ENCODE data around the gene ARHGAP42. TPM values are rescaled to one million over a fixed set of nuclear protein-coding genes. Genes with fewer than 3 reads are reported as not detected.
"Not testable (repeated sequence)": the region's sequence is repeated elsewhere in the genome, so short reads cannot be mapped to it uniquely, and the experiment has no call there.

The ARHGAP42 gene
- total RNA-seq, 1 donor from 2014 or later: 12.0 TPM

DNA sequence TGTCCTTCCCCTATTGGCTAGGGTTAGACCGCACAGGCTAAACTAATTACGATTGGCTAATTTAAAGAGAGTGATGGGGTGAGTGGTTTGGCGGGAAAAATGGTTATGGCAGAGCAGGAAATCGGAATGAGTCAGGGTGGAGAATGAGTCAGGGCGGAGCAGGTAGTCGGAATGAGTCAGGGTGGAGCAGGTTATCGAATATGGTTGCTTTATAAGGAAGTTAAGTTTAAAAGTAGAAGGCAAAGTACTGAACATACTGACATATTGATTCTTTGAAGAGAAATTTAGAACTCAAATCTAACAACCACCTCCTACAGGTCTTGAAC is 63.4 kb downstream of the ARHGAP42 start:
- DNase-seq (ENCODE audit: low spot score); intact Hi-C loops (cut with DNase I): not testable (repeated sequence)

DNA sequence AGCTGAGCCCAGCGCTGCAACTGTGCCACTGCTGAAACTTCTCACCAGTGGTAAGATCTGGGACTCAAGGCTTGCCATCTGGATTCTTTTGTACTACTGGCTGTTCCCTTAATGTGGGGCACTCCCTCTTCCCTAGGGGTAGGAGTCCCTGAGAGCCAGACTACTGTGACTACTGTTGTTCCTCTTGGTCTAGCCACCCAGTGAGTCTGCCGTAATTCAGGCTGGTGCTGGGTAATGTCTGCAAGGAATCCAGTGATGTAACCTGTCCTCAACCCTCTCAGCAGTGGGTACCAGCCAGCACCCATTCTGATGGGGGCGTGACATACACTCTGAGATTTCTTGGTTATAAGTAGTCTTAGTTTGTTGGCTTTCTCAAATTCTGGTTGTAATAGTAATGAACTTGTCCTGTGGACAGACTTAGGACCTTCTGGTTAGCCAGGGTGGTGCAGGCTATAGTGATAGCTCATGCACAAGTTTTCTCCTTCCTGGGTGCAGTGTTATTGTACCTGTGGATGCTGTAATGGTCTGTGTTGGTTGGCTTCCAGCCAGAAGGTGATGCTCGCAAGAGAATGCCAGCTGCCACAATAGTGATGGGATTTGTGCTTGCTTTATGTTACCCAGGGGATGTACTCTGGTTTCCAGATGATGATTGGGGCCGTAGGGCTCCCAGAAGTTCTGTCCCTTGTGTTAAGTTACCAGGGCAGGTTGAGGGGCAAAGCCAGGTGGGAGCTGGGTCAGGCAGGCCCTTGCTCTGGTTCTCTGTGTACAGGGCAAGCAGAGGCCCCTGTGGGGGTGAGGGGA is 65.5 kb downstream of the ARHGAP42 start:
- no peak for DNase-seq (ENCODE audit: low spot score)
- intact Hi-C loops (cut with DNase I): no loop called here

DNA sequence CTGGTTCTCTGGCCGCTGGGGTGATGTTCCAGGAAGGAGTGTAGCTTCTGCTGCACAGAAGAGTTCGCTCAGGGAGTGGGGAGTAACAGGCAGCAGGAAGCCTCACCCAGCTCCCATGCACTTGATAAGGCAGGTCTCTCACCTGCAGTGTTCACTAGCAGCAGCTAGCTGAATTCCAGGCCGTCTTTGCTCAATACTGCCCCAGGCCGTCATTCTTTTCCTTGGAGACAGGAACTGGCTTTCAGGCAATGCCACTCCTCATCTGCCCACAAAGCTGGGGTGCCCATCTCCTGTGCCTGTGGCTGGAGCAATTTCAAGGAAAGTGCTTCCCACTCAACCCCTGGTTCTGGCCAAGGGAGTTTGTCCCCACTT is 66.1 kb downstream of the ARHGAP42 start:
- DNase-seq (ENCODE audit: low spot score): no peak
- intact Hi-C loops (cut with DNase I): no loop called here

DNA sequence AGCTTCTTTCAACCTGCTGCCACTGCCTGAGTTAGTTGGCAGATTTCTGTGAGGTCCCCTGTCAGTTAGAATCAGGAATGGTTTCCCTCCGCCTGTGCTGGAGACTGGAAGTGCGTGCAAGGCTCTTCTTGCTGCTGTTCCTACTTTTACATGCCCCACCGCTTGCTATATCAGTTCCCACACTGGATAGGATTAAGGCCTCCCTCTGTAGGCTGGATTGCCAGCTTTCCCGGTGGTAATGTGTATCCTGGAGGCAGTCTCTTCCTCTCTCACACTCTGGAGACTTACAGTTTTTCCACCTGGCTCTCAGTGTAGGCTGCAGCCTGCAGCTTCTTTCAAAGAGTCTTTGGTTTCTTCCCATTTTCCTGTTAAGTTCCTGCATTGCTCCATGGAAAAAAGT is 66.5 kb downstream of the ARHGAP42 start:
- intact Hi-C loops (cut with DNase I): no loop called here
- no peak for DNase-seq (ENCODE audit: low spot score)

DNA sequence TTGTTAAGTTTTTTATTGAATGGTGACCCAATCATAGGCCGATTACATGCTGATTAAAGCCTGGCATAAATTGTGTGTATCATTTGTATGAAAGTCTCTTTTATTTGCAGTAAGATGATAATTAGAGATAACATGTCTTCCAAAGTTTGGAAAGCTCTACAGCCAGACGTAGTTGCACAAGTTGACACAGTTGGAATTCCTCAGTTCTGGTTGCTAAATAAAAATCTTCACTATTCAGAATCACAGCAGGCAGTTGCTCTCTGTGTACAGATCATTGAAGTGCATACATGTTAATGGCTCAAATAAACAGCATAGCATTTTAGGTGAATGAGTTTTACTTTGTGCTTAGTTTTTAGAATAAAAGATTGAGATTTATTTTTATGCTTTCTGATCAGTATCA is 69.5 kb downstream of the ARHGAP42 start:
- intact Hi-C loops (cut with DNase I): no loop called here
- no peak for DNase-seq (ENCODE audit: low spot score)

DNA sequence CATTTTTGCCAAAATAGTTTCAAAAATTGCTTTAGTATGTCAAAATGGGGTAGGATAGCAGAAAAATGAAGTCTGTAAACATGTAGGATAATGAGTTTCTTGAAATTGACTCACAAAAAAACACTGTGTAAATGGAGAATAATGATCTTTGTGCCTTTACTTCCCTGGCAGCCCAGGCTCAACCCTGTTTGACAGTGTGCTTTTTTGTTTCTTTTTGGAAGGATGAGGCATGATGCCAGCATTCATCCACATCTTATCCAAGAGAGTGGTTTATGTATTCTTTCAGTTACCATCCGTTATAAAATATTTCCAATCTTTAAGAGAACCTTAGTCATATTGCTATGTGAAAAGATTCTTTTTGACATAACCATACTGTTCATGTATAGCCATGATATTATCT is 70.6 kb downstream of the ARHGAP42 start:
- intact Hi-C loops (cut with DNase I): no loop called here
- no peak for DNase-seq (ENCODE audit: low spot score)

DNA sequence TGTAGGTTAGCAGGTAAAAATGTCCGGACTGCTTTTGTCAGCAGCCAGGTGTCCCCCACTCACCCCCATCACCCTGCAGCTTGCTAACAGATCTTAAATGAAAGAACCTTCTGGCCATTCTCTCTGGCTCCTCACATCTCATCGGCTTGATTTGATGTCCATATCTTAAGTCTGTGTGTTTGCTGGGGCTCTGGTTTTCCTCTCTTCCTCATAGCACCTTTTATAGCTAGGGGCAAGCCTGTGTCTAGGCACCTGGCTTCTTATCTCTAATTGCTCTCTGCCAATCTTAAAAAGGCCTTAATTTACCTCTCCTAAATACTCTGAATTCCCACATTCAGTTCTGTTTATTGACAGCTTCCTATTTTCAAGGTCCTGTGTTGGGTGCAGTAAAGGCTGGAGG is 72.0 kb downstream of the ARHGAP42 start:
- DNase-seq (ENCODE audit: low spot score): no peak
- intact Hi-C loops (cut with DNase I): no loop called here

DNA sequence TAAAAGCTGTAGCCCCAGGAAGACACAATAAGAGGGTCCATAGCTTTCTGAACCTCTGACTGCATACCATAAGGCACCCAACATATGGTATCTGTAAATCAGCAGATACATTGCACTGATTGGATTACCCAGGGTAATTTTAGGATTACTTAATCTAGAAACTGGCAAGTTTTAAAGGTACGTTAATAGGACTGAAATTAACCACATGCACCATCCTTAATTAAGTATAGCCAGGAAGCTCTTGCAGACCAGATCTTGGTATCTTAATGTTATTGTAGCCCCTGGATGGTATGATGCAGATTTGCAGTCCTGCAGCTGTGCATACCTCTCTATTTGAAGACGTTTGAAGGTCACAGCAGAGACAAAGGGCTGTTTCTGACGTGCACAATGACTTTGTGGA is 72.8 kb downstream of the ARHGAP42 start:
- DNase-seq (ENCODE audit: low spot score): no peak
- intact Hi-C loops (cut with DNase I): no loop called here

DNA sequence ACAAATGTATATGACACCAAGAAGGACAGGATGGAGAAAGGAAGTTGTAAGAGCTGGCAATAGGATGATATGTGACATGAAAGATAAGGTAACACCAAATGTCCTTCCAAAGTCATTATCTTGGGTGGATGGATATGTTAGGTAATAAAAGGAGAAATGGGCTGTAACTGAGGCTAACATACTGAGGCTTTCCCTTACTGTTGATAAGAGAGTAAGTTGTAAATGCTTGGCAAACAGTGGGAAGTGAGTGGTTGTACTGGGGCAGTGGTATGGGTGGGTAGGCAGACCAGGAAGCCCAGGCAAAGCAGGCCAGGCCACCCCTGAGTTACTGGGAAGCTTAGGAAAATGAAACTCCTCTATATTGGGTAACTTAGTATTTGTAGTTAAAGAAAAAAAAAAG is 73.7 kb downstream of the ARHGAP42 start:
- DNase-seq (ENCODE audit: low spot score): no peak
- intact Hi-C loops (cut with DNase I): no loop called here

DNA sequence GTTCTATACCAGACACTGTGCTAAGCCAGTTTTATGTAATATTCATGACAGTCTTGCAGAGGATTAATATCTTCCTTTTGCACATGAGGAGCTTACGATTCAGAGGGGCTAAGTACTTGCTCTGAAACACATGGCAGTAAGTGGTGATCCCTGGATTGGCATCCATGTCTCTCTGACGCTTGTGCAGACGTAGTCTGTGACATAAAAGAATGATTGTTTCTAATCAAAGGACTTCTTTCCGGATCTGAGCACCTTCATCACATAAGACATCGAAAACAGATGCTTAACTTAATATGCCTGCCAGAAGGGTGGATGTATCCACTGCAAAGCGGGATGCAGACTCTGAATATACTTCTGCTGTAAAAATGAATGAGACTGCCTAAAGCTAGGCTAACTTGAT is 74.8 kb downstream of the ARHGAP42 start:
- intact Hi-C loops (cut with DNase I): no loop called here
- DNase-seq (ENCODE audit: low spot score): no peak

DNA sequence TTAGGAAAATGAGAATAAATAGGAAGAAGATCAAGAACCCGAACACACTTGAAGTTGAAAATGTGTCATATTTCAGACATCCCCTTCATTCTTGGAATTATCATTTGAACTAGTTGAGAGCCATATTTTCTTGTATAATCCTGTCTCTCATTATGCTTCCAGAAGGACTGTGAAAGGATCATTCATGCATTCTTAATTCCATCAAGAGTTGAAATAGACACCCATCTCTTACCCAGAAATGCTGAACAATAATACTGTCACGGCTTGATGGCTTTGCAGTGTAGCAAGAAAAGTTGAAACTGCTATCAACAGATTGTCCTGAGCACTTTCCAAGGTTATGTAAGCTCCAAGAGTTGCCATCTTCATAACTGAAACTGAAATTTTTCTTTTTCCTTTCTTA is 79.7 kb downstream of the ARHGAP42 start:
- intact Hi-C loops (cut with DNase I): no loop called here
- DNase-seq (ENCODE audit: low spot score): no peak

DNA sequence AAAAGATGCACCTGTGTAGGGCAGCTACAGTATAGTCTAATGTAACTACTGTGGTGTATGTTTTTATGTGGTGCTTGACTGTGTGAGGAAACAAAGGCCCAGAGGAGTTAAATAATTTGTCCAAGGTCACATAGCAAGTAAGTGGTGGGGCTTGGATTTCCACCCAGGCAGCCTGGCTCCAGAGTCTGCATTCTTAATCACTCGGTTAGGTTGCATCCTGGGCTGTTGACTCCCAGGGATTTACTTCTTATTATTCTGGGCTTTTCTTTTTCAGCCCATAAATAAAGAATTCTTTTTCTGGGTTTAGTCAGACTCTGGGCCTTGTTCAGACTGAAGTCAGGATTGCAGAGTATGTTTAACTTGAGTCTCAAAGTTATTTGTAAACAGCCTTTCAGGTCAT is 82.1 kb downstream of the ARHGAP42 start:
- no peak for DNase-seq (ENCODE audit: low spot score)

DNA sequence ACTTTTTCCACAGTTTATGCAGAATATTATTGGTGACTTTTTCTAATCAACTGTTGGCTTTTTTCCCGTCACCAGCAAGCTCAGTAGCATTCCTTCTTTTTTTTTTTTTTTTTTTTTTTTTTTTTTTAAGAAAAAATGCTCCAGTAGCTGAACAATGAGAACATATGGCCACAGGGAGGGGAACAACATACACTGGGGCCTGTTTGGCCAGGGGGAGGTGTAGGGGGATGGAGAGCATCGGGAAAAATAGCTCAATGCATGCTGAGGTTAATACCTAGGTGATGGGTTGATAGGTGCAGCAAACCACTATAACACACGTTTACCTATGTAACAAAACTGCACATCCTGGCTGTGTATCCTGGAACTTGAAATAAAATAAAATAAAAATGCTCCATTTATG is 82.5 kb downstream of the ARHGAP42 start:
- DNase-seq (ENCODE audit: low spot score): no peak
- intact Hi-C loops (cut with DNase I): no loop called here

More for the DNA sequence above, 82.1 kb downstream of the ARHGAP42 start:
- intact Hi-C loops (cut with DNase I): no loop called here

DNA sequence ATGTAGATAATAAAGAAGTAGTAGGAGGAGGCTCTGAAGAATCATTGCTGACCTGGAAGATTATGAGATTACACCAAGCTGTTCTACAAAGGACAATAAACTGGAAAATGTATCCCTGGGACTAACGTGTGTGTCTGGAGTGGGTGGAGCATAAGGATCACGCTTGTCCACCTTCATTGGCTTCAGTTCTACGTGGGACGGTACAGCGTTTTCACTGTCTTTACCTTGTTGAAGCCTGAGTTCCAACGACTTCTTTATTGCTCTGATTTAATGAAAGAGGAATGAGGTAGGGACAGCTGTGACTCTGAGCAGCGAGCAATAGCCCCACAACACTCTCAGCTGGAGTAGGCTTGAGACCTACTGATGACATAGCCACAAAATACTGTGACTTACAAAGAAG is 87.0 kb downstream of the ARHGAP42 start:
- intact Hi-C loops (cut with DNase I): no loop called here
- no peak for DNase-seq (ENCODE audit: low spot score)

DNA sequence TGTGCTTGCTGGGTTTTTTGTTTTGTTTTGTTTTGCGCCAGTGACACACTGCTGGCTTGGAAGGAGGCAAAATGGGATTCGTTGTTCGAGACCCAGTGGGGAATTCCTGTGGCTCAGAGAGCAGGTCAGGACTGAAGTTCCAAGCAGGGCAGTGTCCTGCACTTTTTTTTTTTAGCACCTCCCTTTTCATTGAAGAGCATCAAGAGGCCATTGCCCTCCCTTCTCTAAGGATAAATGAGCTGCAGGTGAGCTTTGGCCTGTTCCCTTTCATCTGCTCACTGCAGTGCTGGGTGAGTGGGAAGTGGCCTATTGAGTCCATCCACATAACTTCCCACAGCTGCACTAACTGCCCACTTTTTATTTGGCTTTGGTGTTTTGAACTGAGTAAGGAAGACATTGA is 87.8 kb downstream of the ARHGAP42 start:
- no peak for DNase-seq (ENCODE audit: low spot score)

DNA sequence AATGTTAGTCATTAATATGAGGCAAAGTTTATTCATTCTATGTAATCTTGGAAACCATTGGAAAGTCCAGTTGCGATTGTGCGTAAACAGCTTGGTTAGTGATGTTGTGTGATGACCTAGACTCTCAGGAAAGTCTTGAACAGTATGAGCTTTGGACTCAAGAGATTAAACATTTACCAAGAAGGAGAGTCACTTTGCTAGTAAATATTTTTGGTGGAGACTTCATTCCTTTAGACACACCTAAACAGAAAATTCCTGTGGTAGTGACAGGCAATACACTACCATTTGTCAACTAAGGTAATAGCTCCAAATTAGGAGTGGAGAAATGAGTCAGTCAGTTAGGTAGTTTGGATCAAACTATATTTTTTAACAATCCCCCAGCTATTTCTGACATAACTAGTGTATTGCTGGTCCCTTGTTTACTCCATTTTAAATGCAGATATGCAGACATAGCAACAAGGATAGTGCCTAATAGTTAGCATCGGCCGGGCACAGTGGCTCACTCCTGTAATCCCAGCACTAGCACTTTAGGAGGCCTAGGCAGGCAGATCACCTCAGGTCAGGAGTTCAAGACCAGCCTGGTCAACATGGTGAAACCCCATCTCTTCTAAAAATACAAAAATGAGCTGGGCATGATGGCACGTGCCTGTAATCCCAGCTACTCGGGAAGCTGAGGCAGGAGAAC is 89.3 kb downstream of the ARHGAP42 start:
- intact Hi-C loops (cut with DNase I): no loop called here
- no peak for DNase-seq (ENCODE audit: low spot score)

More for the DNA sequence above, 87.8 kb downstream of the ARHGAP42 start:
- intact Hi-C loops (cut with DNase I): no loop called here

DNA sequence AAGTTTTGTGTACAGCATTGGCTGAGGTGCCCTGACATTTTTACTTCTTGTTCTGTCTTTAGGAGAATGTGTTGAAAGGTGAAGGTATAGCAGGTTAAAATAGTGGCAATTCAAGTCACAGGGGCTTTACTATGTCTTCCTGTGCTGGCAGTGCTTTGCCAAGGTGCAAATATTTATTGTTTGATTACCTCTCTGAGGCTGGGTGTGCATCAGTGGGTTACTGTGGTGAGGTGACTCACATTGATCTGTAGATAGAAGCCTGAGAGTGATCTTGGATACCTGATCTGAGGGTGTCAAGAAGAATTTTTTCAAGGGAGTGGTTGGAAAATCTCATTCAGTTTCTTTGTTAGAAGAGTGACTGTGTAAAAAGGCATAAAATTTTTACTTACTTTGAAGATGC is 90.0 kb downstream of the ARHGAP42 start:
- no peak for DNase-seq (ENCODE audit: low spot score)
- intact Hi-C loops (cut with DNase I): no loop called here

DNA sequence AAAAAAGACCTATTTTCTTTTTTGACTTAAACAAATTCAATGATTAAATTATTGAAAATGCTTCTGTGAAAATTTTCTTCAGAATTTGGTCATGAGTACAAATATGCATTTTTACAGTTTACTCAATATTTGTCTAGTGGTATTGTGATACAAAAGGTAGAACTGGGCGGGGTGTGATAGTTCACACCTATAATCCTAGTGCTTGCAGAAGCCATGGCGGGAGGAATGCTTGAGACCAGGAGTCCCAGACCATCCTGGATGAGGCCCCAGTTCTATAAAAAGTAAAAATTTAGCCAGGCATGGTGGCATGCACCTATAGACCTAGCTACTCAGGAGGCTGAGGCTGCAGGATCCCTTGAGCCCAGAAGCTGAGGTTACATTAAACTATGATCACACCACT is 90.6 kb downstream of the ARHGAP42 start:
- intact Hi-C loops (cut with DNase I): no loop called here
- DNase-seq (ENCODE audit: low spot score): no peak

DNA sequence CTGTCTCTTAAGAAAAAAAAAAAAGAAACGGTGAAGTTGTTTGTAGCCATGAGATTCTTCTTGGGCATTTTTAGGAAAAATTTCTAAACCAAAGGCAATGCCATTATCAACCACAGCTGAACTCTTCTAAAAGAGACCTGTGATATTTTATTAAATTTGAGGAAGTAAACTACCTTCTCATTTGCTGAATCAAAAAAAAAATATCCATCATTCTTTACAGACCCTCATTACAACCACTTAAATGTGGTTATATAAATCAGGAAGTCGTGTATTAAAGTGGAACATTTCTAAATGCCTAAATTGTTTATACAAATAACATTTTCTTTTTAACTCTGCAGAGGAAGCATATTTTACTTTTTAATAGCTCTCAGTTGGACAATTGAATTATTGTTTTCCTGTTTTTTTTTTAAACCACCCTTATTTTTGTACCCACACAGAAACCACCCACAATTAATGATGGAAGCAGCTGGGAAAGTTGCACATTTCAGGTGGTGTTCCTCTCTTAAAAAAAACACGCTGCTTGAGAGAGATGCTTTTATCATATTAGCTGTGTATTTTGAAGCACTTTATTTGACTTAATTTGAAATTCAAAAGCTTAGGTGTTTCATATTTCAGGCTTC is 91.2 kb downstream of the ARHGAP42 start:
- intact Hi-C loops (cut with DNase I): no loop called here
- no peak for DNase-seq (ENCODE audit: low spot score)

DNA sequence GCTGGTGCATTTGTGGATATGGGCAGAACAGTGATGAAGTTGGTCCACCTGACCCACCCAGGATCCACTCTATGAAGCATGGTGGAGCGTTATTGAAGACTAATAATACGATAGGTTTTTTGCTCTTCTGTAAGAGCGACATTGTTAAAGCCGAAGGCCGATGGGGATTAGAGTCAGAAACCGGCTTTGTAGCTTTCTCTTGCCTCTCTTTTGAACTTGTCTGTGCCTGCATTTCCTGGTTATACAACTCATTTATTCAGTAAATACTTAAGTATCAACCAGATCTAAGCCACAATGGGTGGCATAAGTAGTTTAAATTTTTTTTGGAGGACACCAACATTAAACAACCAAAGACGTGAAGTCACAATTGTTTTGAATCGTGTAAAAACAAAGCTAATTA is 93.4 kb downstream of the ARHGAP42 start:
- intact Hi-C loops (cut with DNase I): no loop called here
- no peak for DNase-seq (ENCODE audit: low spot score)

Measured in cardiac septum (tissue), 1 donor.